ENCODE results near the gene CRYBA2. TPM values are rescaled to one million over a fixed set of nuclear protein-coding genes. Genes with fewer than 3 reads are reported as not detected.
A peak's percentile ranks its signal among the peaks of the same experiment; 100 is the strongest.

Gene CRYBA2
- total and polyA plus RNA-seq, 2 experiments from 2014 or later: not detected

- peak; percentile 26 for ATAC-seq
- peak overlapping the region; percentile 86 for H3K4me3 Mint-ChIP-seq
- peak overlapping the region; percentile 90 for H3K4me2 ChIP-seq
These were observed 8.6 kb upstream of the CRYBA2 start for GRCh38 chr2:219001577-219002394.

More at GRCh38 chr2:219001577-219002394, 8.6 kb upstream of the CRYBA2 start:
- H2AFZ ChIP-seq: no peak overlapping the region
- TF ChIP-seq CREB1 (CRISPR knock-in tag; IDR thresholded peaks at IDR 0.05; ENCODE audit: low read depth) (no peak), CTCF (conservative IDR thresholded peaks at IDR 0.05; ENCODE audit: low read depth in 2 of 2) (0 out of 4 replicates have a peak, but pooled peaks of 1 of the 2 experiments have one; percentile 3), EZH2phosphoT487 (IDR thresholded peaks at IDR 0.05; ENCODE audit: unreplicated experiment) (peak; percentile 26), EZH2 (IDR thresholded peaks at IDR 0.05; ENCODE audit: low read depth, unreplicated experiment) (peak; percentile 86), ETS1 (IDR thresholded peaks at IDR 0.05) (no peak), NANOG (IDR thresholded peaks at IDR 0.05; ENCODE audit: borderline replicate concordance) (no peak), ZNF114 (CRISPR knock-in tag; IDR thresholded peaks at IDR 0.05) (no peak), ZNF462 (CRISPR knock-in tag; IDR thresholded peaks at IDR 0.05) (no peak)
- H3K4me3 ChIP-seq: peak overlapping the region; percentile 72
- H3K27ac Mint-ChIP-seq: no peak overlapping the region
- H3K4me1 ChIP-seq (ENCODE audit: insufficient read depth): peaks cover 37% of the 10 kb centered on the region
- peaks cover 24% of the 10 kb centered on the region for H3K4me1 Mint-ChIP-seq
- H3K36me3 ChIP-seq (ENCODE audit: insufficient read depth): no peaks in the 10 kb centered on the region
- no peaks in the 10 kb centered on the region for H3K79me2 ChIP-seq (replicated peaks; ENCODE audit: insufficient read depth)
- peaks cover 100% of the 10 kb centered on the region for H3K27me3 ChIP-seq (ENCODE audit: insufficient read depth)
- 0 out of 2 replicates have a peak, but pooled peaks cover 6% of the 10 kb centered on the region for H3F3A ChIP-seq (replicated peaks; ENCODE audit: low read depth)
- H3K27me3 Mint-ChIP-seq (ENCODE audit: insufficient read depth, low read depth, poor library complexity): peaks cover 88% of the 10 kb centered on the region
- H3K9me2 ChIP-seq (ENCODE audit: insufficient read depth): no peaks in the 10 kb centered on the region
- peak; percentile 66 for DNase-seq (ENCODE audit: low spot score)
- peaks cover 2% of the 10 kb centered on the region; the same call in 1 of the 3 replicates for H3K9me3 Mint-ChIP-seq
- H3K27ac ChIP-seq (ENCODE audit: low read depth): no peak overlapping the region
- H4K20me1 ChIP-seq (replicated peaks; ENCODE audit: insufficient read depth): peaks cover 4% of the 10 kb centered on the region; the same call in 1 of the 2 replicates
- H3K36me3 Mint-ChIP-seq (ENCODE audit: low read depth): no peaks in the 10 kb centered on the region; the same call in 2 of the 3 replicates
